GM21360 (cell line): ENCODE measurements around the gene ACTR2.
"Not testable (repeated sequence)": the region's sequence is repeated elsewhere in the genome, so short reads cannot be mapped to it uniquely, and the experiment has no call there.

Experiments used
- ATAC-seq: cut with Tn5 transposase; IDR thresholded peaks from one replicate; pipeline ENCODE4 v1.9.1; 2021; ENCODE audit warnings: mild to moderate bottlenecking, moderate library complexity; ENCODE audit not compliant: unreplicated experiment

Gene ACTR2

GRCh38 chr2:65311049-65311448 lies 83.4 kb downstream of the ACTR2 start:
- no peak for ATAC-seq

- no peak for ATAC-seq
These were observed 84.0 kb downstream of the ACTR2 start for GRCh38 chr2:65311596-65311995.

GRCh38 chr2:65313126-65313953 lies 85.7 kb downstream of the ACTR2 start:
- ATAC-seq, result no peak

GRCh38 chr2:65313954-65314256 lies 86.3 kb downstream of the ACTR2 start:
- no peak for ATAC-seq

GRCh38 chr2:65314801-65315441 lies 87.3 kb downstream of the ACTR2 start:
- no peak for ATAC-seq

- ATAC-seq, result no peak
These were observed 88.4 kb downstream of the ACTR2 start for GRCh38 chr2:65316072-65316471.

GRCh38 chr2:65317351-65317750 lies 89.7 kb downstream of the ACTR2 start:
- not testable (repeated sequence) for ATAC-seq

GRCh38 chr2:65317841-65318240 lies 90.2 kb downstream of the ACTR2 start:
- no peak for ATAC-seq

- ATAC-seq, result no peak
These were observed 91.5 kb downstream of the ACTR2 start for GRCh38 chr2:65319072-65319673.

GRCh38 chr2:65319674-65320041 lies 92.0 kb downstream of the ACTR2 start:
- ATAC-seq, result no peak

GRCh38 chr2:65320042-65320725 lies 92.6 kb downstream of the ACTR2 start:
- no peak for ATAC-seq
